GM15510 (cell line): ENCODE data around the gene METTL27.

Source experiments
- POLR2A ChIP-seq: IDR thresholded peaks from 3 replicates; pipeline ENCODE4 v1.6.1; 2011; ENCODE audit warnings: borderline replicate concordance; ENCODE audit not compliant: insufficient read length; ENCODE audit errors: extremely low read depth

METTL27 gene

DNA sequence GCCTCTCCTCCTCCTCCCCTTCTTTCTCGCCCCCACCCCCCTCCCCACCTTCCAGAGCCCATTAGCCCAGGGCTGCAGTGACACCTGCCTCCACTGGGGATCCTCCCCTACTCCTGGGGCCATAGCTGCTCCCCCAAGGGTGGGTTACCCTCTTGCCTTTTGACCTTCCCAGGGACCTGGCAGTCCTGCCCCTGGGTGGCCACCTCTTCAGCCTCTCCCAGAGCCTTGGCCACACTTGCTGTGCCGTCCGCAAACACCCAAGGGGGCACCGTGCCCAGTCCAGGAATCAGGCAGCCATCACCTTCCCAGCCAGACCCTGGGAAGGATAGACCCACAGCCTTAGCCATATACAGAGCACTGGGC lies 31.3 kb downstream of the METTL27 start:
- no peak for TF ChIP-seq POLR2A

GRCh38 chr7:73809467-73809951 lies 32.8 kb downstream of the METTL27 start:
- no peak for TF ChIP-seq POLR2A

DNA sequence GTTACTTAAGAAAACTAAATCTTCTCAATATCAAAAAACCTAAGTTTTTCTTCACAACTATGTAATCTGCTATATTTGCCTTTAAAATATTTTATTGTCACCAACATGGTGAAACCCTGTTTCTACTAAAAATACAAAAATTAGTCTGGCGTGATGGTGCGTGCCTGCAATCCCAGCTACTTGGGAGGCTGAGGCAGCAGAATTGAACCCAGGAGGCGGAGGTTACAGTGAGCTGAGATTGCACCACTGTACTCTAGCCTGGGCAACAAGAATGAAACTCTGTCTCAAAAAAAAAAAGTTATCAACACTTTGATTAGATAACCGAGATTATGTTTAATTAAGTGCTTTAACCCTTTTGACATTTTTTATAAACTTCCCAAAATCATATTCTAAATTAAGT lies 39.9 kb downstream of the METTL27 start:
- TF ChIP-seq POLR2A, result no peak

- TF ChIP-seq POLR2A, result no peak
These were observed 40.7 kb downstream of the METTL27 start for GRCh38 chr7:73801577-73801976.

- TF ChIP-seq POLR2A, result no peak
These were observed 42.8 kb downstream of the METTL27 start for GRCh38 chr7:73799282-73800141.

DNA sequence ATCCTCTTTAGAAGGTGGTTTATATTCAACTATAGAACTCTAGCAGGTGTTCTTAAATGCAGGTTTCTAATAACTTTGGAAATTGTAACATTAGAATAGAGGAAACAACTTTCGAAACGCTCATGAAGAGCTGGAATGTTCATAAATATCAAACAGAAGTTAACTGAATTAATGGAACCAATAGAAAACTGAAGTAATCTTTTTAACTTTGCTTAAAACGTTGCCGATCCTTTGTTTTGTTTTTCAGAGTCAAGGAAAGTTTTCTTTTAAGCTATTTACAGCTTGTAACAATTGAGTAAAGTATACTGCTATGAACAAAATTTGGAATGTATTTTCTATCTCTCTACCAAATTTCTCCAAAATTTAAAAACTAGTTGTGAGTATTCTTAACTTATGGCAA lies 53.3 kb downstream of the METTL27 start:
- no peak for TF ChIP-seq POLR2A

- TF ChIP-seq POLR2A, result no peak
These were observed 55.7 kb downstream of the METTL27 start for GRCh38 chr7:73786588-73786987.
